Germinal center (tissue), 1 donor: ENCODE results near the gene CLEC6A.
"Not testable (repeated sequence)": the region's sequence is repeated elsewhere in the genome, so short reads cannot be mapped to it uniquely, and the experiment has no call there.

Experiments used
- DNase-seq: peaks from one replicate; pipeline ENCODE4 v3.0.0; 2012; ENCODE audit warnings: mixed read lengths, low spot score

CLEC6A gene

GRCh38 chr12:8495671-8496070 is 39.9 kb downstream of the CLEC6A start:
- not testable (repeated sequence) for DNase-seq

GRCh38 chr12:8496074-8496473 is 40.3 kb downstream of the CLEC6A start:
- not testable (repeated sequence) for DNase-seq

GRCh38 chr12:8499616-8500015 is 43.9 kb downstream of the CLEC6A start:
- DNase-seq: no peak

GRCh38 chr12:8501720-8502119 is 46.0 kb downstream of the CLEC6A start:
- no peak for DNase-seq

- DNase-seq: no peak
These were observed 48.6 kb downstream of the CLEC6A start for GRCh38 chr12:8504351-8504750.

GRCh38 chr12:8507596-8507995 is 51.8 kb downstream of the CLEC6A start:
- no peak for DNase-seq

- no peak for DNase-seq
These were observed 52.5 kb downstream of the CLEC6A start for GRCh38 chr12:8508223-8508622.

- no peak for DNase-seq
These were observed 53.4 kb downstream of the CLEC6A start for GRCh38 chr12:8508910-8509841.

- no peak for DNase-seq
These were observed 57.5 kb downstream of the CLEC6A start, which contains the start of gene CLEC4D for GRCh38 chr12:8513256-8513655. Gene CLEC4D, plus strand, starts transcription at chr12:8513503. Its CDS starts 230 bp downstream, at chr12:8513733.

GRCh38 chr12:8517971-8518370 is 62.2 kb downstream of the CLEC6A start:
- DNase-seq: no peak

GRCh38 chr12:8519171-8519570 is 63.4 kb downstream of the CLEC6A start:
- no peak for DNase-seq

GRCh38 chr12:8527250-8528130 is 71.7 kb downstream of the CLEC6A start:
- DNase-seq: no peak
